Vagina (tissue), 2 donors: ENCODE measurements around the gene MRPL37.

ENCODE experiments used
- POLR2A ChIP-seq, 2 donors: fragments of 450-650 bp; IDR thresholded peaks; one replicate each; pipeline ENCODE4 v1.6.1; 2017; ENCODE audit warnings: antibody characterized with exemption in 2 of 2, mild to moderate bottlenecking in 2 of 2, moderate library complexity in 2 of 2
- POLR2AphosphoS5 ChIP-seq, 2 donors: sonication (generic); formaldehyde crosslinking; IDR thresholded peaks; one replicate each; pipeline ENCODE4 v1.9.0; 2017; ENCODE audit warnings: antibody characterized with exemption in 2 of 2, mild to moderate bottlenecking in 2 of 2, low read depth in 1 of 2; ENCODE audit not compliant: insufficient read depth in 1 of 2
- TF ChIP-seq, protein P1 (sequence below), 3 experiments: fragments of 450-650 bp in 2 of 3; fragments of 200-600 bp in 1 of 3; sonication (generic) in 1 of 3; IDR thresholded peaks; one replicate each; pipeline ENCODE4 v1.5.1; 2017 to 2019; ENCODE audit warnings: antibody characterized with exemption in 3 of 3, mild to moderate bottlenecking in 2 of 3, moderate library complexity in 2 of 3

DNA sequence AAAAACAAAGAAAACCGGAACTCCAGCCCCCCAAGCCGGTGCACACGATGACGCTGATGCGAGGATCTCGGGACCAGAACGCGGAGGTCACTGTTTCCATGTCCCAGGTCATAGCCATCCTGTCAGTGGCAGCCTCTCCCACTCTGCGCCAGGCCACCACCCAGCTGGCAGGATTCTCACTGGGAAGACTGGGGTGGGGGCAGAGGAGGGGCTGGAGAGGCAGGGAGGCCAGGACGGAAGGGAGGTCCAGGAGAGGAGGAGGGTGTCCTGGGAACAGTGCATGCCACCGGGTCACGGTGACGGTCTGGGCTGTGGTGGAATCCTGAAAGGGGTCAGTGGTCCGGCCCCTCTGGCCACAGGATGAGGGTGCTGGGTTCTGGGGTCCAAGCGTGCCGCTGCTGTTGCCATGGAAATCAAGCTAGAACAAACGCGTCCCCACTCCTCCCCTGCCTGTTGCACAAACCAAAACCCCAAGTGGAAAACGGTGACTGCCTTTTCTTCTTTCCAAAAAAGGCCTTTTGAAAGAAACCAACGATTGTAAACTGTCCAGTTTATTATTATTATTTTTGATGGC lies 26.1 kb downstream of the MRPL37 start:
- TF ChIP-seq, protein P1, sequence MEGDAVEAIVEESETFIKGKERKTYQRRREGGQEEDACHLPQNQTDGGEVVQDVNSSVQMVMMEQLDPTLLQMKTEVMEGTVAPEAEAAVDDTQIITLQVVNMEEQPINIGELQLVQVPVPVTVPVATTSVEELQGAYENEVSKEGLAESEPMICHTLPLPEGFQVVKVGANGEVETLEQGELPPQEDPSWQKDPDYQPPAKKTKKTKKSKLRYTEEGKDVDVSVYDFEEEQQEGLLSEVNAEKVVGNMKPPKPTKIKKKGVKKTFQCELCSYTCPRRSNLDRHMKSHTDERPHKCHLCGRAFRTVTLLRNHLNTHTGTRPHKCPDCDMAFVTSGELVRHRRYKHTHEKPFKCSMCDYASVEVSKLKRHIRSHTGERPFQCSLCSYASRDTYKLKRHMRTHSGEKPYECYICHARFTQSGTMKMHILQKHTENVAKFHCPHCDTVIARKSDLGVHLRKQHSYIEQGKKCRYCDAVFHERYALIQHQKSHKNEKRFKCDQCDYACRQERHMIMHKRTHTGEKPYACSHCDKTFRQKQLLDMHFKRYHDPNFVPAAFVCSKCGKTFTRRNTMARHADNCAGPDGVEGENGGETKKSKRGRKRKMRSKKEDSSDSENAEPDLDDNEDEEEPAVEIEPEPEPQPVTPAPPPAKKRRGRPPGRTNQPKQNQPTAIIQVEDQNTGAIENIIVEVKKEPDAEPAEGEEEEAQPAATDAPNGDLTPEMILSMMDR (IDR thresholded peaks at IDR 0.05) = no peak
- TF ChIP-seq POLR2A (IDR thresholded peaks at IDR 0.05) (no peak), POLR2AphosphoS5 (IDR thresholded peaks at IDR 0.05; ENCODE audit: insufficient read depth in 1 of 2, low read depth in 1 of 2) (no peak)
